Uterus (tissue), 4 donors: ENCODE data around the gene AUTS2. TPM values are rescaled to one million over a fixed set of nuclear protein-coding genes. Genes with fewer than 3 reads are reported as not detected.

Experiments
- DNase-seq, 2 donors: peaks; one replicate each; pipeline ENCODE4 v3.0.0-alpha.2; 2019 to 2020
- H3K27ac ChIP-seq, 2 donors: fragments of 200-600 bp; sonication (generic); 1 replicate in 1 of 2; 2 replicates in 1 of 2; pipeline ENCODE4 v1.5.1; 2016 to 2018
- H3K27me3 ChIP-seq, 2 donors: fragments of 200-600 bp; sonication (generic); one replicate each; pipeline ENCODE4 v1.5.1; 2018 to 2019; ENCODE audit warnings: control low read depth in 1 of 2
- H3K36me3 ChIP-seq, 2 donors: fragments of 200-600 bp; sonication (generic); one replicate each; pipeline ENCODE4 v1.5.1; 2019; ENCODE audit warnings: control low read depth in 1 of 2
- H3K4me1 ChIP-seq, 2 donors: fragments of 200-600 bp; sonication (generic); one replicate each; pipeline ENCODE4 v1.5.1; 2018 to 2019; ENCODE audit warnings: control low read depth in 1 of 2
- H3K4me3 ChIP-seq, 2 donors: fragments of 200-600 bp; sonication (generic); 1 replicate in 1 of 2; 2 replicates in 1 of 2; pipeline ENCODE4 v1.5.1; 2018 to 2019; ENCODE audit warnings: mild to moderate bottlenecking in 1 of 2
- H3K9me3 ChIP-seq, 2 donors: fragments of 200-600 bp; sonication (generic); one replicate each; pipeline ENCODE4 v1.5.1; 2019; ENCODE audit warnings: control low read depth in 1 of 2
- CTCF ChIP-seq, 4 experiments: fragments of 200-600 bp in 2 of 4; fragments of 450-650 bp in 2 of 4; sonication (generic) in 2 of 4; IDR thresholded peaks; one replicate each; pipeline ENCODE4 v1.5.1; 2016 to 2019; ENCODE audit warnings: antibody characterized with exemption in 4 of 4, mild to moderate bottlenecking in 2 of 4, moderate library complexity in 1 of 4
- POLR2A ChIP-seq, 2 donors: fragments of 450-650 bp; IDR thresholded peaks; one replicate each; pipeline ENCODE4 v1.6.1; 2016; ENCODE audit warnings: antibody characterized with exemption in 2 of 2, mild to moderate bottlenecking in 1 of 2, moderate library complexity in 1 of 2
- intact Hi-C: fragments of 100-400 bp; cut with DNase I; formaldehyde crosslinking; loops from one replicate; pipeline ENCODE4 v1.15.1; 2023; ENCODE audit warnings: low total_unique reads
- total RNA-seq, 4 donors: library from RNA; depleted of rRNA in 3 of 4; stranded (reverse); fragments of >200 nt in 3 of 4; gene quantifications; one replicate each; pipeline versions ENCODE4 v1.1.0 to v1.2.4, GENCODE V29; 2014 to 2023
- donor health status: DM: yes; HTN: yes; CAD: no.

AUTS2 gene
- total RNA-seq, 4 donors from 2014 or later = 10.5 to 58.2 (median 30.0) TPM

GRCh38 chr7:70616821-70617220 lies 1018.5 kb downstream of the AUTS2 start:
- Histone ChIP-seq H3K27ac (no peak overlapping the region), H3K4me3 (no peak overlapping the region), H3K27me3 (no peaks in the 10 kb centered on the region), H3K9me3 (no peaks in the 10 kb centered on the region), H3K4me1 (no peaks in the 10 kb centered on the region), H3K36me3 (no peaks in the 10 kb centered on the region)
- intact Hi-C loops = no loop called here
- DNase-seq = no peak
- TF ChIP-seq CTCF (IDR thresholded peaks at IDR 0.05) (no peak), POLR2A (IDR thresholded peaks at IDR 0.05) (no peak)

- DNase-seq = no peak
- H3K4me3 ChIP-seq = no peak overlapping the region
- no peaks in the 10 kb centered on the region for H3K9me3 ChIP-seq
- H3K27me3 ChIP-seq = no peaks in the 10 kb centered on the region
- no peaks in the 10 kb centered on the region for H3K36me3 ChIP-seq
- no peak overlapping the region for H3K27ac ChIP-seq
- intact Hi-C loops = no loop called here
- TF ChIP-seq CTCF (IDR thresholded peaks at IDR 0.05) (no peak), POLR2A (IDR thresholded peaks at IDR 0.05) (no peak)
- H3K4me1 ChIP-seq = no peaks in the 10 kb centered on the region
These were observed 1019.8 kb downstream of the AUTS2 start for GRCh38 chr7:70618020-70618551.

- Histone ChIP-seq H3K27me3 (no peaks in the 10 kb centered on the region), H3K27ac (no peak overlapping the region), H3K4me3 (no peak overlapping the region), H3K36me3 (no peaks in the 10 kb centered on the region), H3K9me3 (no peaks in the 10 kb centered on the region), H3K4me1 (no peaks in the 10 kb centered on the region)
- no peak for DNase-seq
- no peak for TF ChIP-seq CTCF (IDR thresholded peaks at IDR 0.05)
- TF ChIP-seq POLR2A (IDR thresholded peaks at IDR 0.05) = no peak
- intact Hi-C loops = no loop called here
These were observed 1020.9 kb downstream of the AUTS2 start for GRCh38 chr7:70619130-70619529.

- no peaks in the 10 kb centered on the region for H3K36me3 ChIP-seq
- H3K27ac ChIP-seq = no peak overlapping the region
- H3K4me3 ChIP-seq = no peak overlapping the region
- TF ChIP-seq POLR2A (IDR thresholded peaks at IDR 0.05) (no peak), CTCF (IDR thresholded peaks at IDR 0.05) (no peak)
- intact Hi-C loops = no loop called here
- H3K9me3 ChIP-seq = no peaks in the 10 kb centered on the region
- DNase-seq = no peak
- H3K4me1 ChIP-seq = no peaks in the 10 kb centered on the region
- no peaks in the 10 kb centered on the region for H3K27me3 ChIP-seq
These were observed 1021.4 kb downstream of the AUTS2 start for GRCh38 chr7:70619659-70620058.

GRCh38 chr7:70620333-70621055 lies 1022.2 kb downstream of the AUTS2 start:
- DNase-seq = no peak
- H3K4me3 ChIP-seq = no peak overlapping the region
- intact Hi-C loops = no loop called here
- H3K27me3 ChIP-seq = no peaks in the 10 kb centered on the region
- no peaks in the 10 kb centered on the region for H3K4me1 ChIP-seq
- H3K9me3 ChIP-seq = no peaks in the 10 kb centered on the region
- H3K27ac ChIP-seq = no peak overlapping the region
- H3K36me3 ChIP-seq = no peaks in the 10 kb centered on the region
- TF ChIP-seq POLR2A (IDR thresholded peaks at IDR 0.05) = no peak
- no peak for TF ChIP-seq CTCF (IDR thresholded peaks at IDR 0.05)
